Heart left ventricle (tissue), 13 donors: ENCODE results near the gene MAST3.

ENCODE experiments used
- CTCF ChIP-seq, 12 donors: fragments of 200-600 bp; sonication (generic) in 4 of 12; IDR thresholded peaks; one replicate each; pipeline versions ENCODE4 v1.5.0 to v1.8.0; 2018 to 2022; ENCODE audit warnings: antibody characterized with exemption in 12 of 12, mild to moderate bottlenecking in 5 of 12
- POLR2A ChIP-seq, 2 donors: fragments of 450-650 bp; IDR thresholded peaks; one replicate each; pipeline ENCODE4 v1.6.1; 2017; ENCODE audit warnings: antibody characterized with exemption in 2 of 2, mild to moderate bottlenecking in 2 of 2, moderate library complexity in 2 of 2
- donor health status: ischemic (EF 13 %, LVEDD 7.1; RV severe dilation, severe dysfunction).
- donor health status: DM: no; HTN: yes; CAD: no.
- donor health status: DM: no; HTN: no; CAD: no.
- donor health status: ischemic (EF 25% LVEDD 6.9; RV normal size, moderate dysfunction).
- donor health status: ischemic (EF 25% LVEDD 5.7; RV mildly dilated, moderate dysfunction).
- donor health status: ischemic (EF 35%, LVEDD 5.7; RV mildly dilated, moderate dysfunction).
- donor health status: nonischemic (EF 11% LVEDD 7.7; RV severe dilation, severe dysfunction).
- donor health status: DM: yes; HTN: yes; CAD: no.
- donor health status: PGD.
- donor health status: ischemic (EF 29% LVEDD 5.4; RV normal size, mild dysfunction).
- donor health status: nonischemic (EF 23%, LVEDD 6.1; RV moderate dilation, normal function).

DNA sequence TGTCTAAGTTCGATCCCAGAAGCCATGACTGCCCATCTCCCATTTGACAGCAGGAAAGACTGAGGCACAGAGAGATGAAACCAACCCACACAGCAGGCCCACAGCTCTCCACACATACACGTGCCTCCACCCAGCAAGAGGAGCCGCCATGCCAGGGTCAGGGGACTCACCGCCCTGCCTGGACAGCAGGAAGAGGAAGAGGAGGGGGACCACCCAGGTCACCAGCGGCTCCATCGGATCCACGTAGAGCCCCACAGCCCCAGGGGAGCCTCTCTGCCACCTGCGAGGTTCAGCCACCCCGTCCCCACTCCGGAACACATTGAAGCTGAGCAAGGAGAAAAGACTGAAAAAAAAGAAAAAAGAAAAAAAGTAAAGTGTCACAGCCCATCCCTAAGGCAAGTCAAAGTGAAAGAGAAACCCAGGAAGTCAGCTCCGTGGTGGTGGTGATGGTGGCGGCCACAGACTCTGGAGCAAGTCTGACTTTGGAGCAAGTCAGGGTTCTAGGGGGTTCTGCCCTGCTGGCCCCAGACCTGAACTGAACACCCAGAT lies 10.9 kb upstream of the MAST3 start, which contains the start of gene IL12RB1:
- TF ChIP-seq CTCF (IDR thresholded peaks at IDR 0.05) (no peak), POLR2A (IDR thresholded peaks at IDR 0.05) (no peak)
